Stimulated activated CD4-positive, alpha-beta T cell treated with anti-CD3 and anti-CD28 coated beads, Interleukin-2, amount 100 ng/mL, for 48 hours (primary cell): Measurements from ENCODE around the gene PRUNE1.

Experiments used
- DNase-seq, 2 donors: peaks; one replicate each; pipeline ENCODE4 v3.0.0-alpha.2; 2020

PRUNE1 gene

GRCh38 chr1:151007853-151008243 lies 401 bp upstream of the PRUNE1 start:
- DNase-seq: no peak

GRCh38 chr1:151009206-151009587 lies 948 bp downstream of the PRUNE1 start:
- no peak for DNase-seq

- DNase-seq: no peak
Observed at GRCh38 chr1:151009674-151010345, 1.6 kb downstream of the PRUNE1 start.

GRCh38 chr1:151010346-151010726 lies 2.1 kb downstream of the PRUNE1 start:
- no peak for DNase-seq

DNA sequence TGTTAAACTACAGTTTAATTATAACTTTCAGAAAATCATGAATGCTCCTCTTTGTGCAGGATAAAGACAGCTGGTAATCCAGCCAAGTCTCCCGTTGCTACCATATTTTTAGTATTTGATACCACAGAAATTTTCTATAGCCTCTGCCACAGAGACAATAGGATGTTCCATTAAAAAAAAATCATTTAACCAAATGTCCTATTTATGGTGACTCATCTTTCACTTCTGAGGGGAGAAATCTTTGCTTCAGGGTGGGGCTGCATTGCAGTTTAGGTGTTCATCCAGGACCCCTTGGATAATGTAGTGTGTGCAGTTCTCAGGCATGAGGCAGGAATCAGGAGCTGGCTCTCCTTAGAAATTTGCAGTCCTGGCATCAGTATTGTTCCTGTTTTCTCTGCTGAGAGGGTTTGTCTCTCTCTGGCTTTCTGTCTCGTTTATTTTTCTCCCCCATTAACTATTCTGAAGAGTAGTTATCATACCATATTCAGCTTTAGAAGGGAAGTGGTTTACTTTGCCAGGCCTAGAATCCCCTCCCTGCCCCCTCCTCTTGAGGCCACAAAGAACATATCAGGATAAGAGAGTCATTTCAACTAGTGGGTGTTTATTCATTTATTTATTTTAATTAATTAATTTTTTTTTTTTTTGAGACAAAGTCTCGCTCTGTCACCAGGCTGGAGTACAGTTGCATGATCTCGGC lies 3.1 kb downstream of the PRUNE1 start:
- DNase-seq: no peak

- no peak for DNase-seq
Observed at GRCh38 chr1:151012684-151013471, 4.6 kb downstream of the PRUNE1 start.

DNA sequence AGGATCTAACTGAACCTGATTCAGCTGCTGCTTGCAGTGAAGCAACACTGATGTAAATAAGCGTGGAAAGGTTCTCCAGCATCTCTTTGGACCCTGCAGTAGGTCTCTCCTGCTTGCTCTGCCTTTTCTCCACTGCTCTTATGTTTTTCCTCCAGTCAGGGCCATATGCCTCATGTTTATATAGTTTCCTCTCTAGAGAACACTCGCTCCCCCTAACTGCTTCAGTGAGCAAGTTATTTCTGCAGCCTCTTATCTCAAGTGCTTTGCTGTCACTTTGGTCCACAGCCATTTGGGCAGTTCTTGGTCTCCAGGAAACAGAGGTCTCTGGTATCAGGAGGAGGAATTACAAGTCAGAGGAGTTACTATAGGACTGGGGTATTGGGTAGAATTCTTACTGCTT lies 5.3 kb downstream of the PRUNE1 start:
- no peak for DNase-seq

DNA sequence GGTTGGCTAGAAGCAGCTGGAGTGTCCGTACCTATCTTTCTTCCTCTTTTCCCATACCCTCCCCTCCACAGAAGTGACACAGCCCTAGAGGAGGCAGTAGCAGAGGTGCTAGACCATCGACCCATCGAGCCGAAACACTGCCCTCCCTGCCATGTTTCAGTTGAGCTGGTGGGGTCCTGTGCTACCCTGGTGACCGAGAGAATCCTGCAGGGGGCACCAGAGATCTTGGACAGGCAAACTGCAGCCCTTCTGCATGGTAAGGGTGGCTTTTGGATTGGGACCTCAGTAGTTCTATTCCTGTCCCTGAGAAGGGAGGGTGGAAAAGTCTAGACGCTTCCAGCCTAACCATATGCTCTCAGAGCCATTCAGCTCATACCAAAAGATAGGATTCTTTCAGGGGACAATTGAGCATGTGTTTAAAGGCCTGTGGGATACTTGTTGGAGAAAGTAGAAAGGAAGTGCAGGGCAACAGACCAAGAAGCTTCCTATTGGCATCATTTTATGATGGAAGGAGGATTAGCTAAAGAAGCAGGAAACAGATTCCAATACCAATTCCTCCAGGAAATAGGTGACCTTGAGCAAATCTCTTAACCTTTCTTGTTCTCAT lies 16.4 kb downstream of the PRUNE1 start:
- DNase-seq: peak; percentile 77 to 82

DNA sequence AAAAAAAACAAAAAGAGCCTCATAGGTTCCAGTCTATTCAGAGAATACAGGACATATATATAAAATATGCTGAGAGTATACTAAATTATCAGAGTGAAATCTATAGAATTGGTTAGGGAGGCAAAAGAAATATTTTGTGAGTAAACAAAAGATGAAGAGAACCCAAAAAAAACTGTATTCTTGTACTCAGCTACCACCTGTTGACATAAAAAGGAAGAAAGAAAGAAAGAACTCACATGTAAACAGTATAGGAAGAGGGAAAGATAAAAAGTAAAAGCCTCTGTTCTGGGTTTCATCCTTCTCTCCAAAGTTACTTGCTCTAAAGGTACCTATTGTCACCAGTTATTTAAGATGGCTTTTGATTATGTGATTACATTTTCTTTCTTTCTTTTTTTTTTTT lies 18.2 kb downstream of the PRUNE1 start:
- no peak for DNase-seq

- DNase-seq: no peak
Observed at GRCh38 chr1:151032164-151032563, 23.9 kb downstream of the PRUNE1 start.

GRCh38 chr1:151035167-151035566 lies 26.9 kb downstream of the PRUNE1 start:
- DNase-seq: no peak

- DNase-seq: no peak
Observed at GRCh38 chr1:151036356-151036755, 28.1 kb downstream of the PRUNE1 start, which contains the start of gene BNIPL. BNIPL (plus strand) TSS chr1:151036586; CDS start chr1:151036726, 140 bp downstream.

GRCh38 chr1:151037032-151037431 lies 28.8 kb downstream of the PRUNE1 start:
- no peak for DNase-seq

DNA sequence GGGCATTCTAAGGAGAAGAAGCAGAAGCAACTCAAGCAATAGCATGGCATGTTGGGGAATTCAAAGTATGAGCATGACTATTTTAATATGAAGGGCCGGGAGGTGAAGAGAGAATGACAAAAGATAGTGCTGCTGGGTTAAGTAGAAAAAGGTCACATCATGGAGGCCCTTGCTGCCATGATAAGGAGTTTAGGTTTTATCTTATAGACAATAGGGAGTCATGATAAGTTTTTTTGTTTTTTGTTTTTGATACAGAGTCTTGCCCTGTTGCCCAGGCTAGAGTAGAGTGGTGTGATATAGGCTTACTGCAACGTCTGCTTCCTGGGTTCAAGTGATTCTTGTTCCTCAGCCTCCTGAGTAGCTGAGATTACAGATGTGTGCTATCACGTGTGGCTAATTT lies 31.3 kb downstream of the PRUNE1 start:
- DNase-seq: no peak

DNA sequence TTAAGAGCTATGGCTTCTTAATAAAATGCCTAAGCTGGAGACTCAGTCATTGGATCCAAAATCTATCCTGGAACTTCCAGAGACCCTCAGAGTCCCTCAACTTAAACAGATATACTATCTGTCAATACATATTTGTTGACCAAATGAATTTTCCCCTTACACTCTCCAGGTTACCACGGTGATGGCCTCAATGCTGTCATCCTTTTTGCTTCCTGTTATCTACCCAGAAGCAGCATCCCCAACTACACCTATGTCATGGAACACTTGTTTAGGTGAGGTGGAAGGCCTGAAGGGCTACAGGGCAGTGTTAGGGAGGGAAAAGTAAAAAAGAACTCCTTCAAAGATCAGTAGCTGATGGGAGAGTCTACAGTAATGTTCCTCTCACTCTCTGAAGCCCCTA lies 34.9 kb downstream of the PRUNE1 start:
- DNase-seq: no peak

GRCh38 chr1:151047591-151047924 lies 39.3 kb downstream of the PRUNE1 start, which contains the start of gene C1orf56:
C1orf56 (plus strand) TSS chr1:151047751; CDS start chr1:151047848, 97 bp downstream.
- peak in 1 of 2 donors; percentile 51 for DNase-seq

DNA sequence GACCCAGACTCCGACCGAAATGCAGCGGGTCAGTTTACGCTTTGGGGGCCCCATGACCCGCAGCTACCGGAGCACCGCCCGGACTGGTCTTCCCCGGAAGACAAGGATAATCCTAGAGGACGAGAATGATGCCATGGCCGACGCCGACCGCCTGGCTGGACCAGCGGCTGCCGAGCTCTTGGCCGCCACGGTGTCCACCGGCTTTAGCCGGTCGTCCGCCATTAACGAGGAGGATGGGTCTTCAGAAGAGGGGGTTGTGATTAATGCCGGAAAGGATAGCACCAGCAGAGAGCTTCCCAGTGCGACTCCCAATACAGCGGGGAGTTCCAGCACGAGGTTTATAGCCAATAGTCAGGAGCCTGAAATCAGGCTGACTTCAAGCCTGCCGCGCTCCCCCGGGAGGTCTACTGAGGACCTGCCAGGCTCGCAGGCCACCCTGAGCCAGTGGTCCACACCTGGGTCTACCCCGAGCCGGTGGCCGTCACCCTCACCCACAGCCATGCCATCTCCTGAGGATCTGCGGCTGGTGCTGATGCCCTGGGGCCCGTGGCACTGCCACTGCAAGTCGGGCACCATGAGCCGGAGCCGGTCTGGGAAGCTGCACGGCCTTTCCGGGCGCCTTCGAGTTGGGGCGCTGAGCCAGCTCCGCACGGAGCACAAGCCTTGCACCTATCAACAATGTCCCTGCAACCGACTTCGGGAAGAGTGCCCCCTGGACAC lies 39.8 kb downstream of the PRUNE1 start:
- DNase-seq: peak in 1 of 2 donors; percentile 44

- no peak for DNase-seq
Observed at GRCh38 chr1:151048645-151049032, 40.4 kb downstream of the PRUNE1 start.

GRCh38 chr1:151049458-151049857 lies 41.2 kb downstream of the PRUNE1 start:
- no peak for DNase-seq

DNA sequence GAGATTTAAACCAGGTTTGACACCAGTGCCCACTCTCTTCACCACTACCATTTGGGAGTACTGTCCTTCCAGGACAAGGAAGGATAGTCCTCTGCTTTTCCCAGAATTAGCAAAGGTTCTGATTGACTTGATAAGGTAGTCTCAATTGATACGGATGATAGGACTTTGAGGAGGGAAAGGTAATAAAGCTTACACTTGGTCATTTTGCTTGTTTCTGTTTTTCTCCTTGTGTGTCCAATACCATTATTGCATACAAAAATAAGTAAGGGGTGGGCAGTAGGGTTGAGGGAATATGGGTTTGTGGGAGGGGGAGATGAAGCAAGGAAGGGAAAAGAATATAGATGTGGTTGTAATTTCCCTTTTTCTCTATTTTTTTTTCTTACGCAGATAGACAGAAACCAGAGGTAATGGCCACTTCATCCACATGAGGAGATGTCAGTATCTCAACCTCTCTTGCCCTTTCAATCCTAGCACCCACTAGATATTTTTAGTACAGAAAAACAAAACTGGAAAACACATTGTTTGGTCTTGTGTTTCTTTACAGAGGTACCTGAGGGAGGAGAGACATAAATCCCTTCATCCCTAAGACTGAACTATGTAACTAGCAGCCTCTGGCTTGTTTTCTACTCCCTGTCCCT lies 41.9 kb downstream of the PRUNE1 start:
- no peak for DNase-seq

DNA sequence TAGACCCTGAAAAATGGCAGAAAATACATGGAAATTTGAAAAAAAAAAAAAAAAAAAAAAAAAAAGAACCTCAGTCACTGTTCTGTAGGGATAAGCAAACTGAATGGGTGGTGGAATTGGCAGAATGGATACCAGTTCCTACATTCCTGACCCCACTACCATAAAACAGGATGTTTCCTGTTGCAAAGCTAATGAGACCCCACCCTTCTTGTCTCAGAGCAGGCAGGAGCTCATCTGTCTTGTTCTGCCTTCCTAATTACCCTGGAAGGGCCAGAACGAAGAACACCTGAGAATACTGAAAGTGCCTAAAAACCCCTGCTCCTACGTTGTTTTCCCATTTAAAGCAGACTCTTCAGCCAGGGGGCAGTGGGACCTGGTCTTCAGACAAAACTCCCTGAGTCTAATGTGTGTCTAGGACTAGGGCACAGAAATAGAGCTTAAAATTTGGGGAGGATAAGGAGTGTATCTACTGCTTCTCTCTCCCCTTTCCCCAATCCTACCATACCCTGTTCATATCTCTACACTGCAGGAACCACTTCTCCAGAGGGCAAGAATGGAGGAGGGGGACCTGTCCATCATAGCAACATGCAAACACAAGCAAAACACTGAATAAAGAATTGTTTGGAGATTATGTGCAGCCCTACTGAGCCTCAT lies 43.2 kb downstream of the PRUNE1 start:
- no peak for DNase-seq
